HG03280 (cell line): ENCODE measurements around the gene RPL10.
A peak's percentile ranks its signal among the peaks of the same experiment; 100 is the strongest.

ENCODE experiments used
- ATAC-seq: cut with Tn5 transposase; IDR thresholded peaks from one replicate; pipeline ENCODE4 v1.9.1; 2021; ENCODE audit warnings: mild to moderate bottlenecking, moderate library complexity; ENCODE audit not compliant: unreplicated experiment

The RPL10 gene

DNA sequence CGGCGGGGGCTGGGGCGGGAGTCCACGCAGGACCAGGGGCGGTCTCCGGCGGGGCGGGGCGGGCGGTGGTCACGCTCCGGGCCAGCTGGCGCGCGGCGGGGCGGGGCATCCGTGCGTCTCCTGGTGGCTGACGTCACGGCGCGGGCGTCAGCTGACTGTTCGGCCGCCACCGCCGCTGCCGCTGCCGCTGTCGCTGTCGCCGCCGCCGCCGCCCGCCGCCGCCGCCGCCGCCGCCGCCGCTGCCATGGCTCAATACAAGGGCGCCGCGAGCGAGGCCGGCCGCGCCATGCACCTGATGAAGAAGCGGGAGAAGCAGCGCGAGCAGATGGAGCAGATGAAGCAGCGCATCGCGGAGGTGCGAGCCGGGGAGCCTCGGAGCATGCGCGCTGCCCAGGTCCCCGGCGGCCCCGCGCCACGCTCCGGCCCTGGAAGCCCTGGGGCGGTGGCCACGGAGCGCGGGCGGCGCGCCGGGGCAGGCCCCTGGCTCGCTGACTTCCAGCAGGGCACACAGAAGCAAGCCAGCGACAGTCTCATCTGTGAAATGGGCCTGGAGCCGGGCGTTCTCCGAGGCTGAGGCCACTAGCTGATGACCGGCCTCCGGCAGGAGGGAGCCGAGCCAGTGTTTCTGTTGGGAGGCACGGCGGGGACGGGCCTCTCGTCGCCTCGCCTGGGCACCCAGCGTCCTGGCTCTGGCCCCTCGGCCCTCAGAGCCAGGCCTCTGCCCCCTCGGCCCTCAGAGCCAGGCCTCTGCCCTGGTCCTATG, 46.0 kb downstream of the RPL10 start, which contains the start of gene FAM50A:
TSS of gene FAM50A (plus strand) at position 150 of the 763 bp plus-strand sequence. CDS start at position 245, 95 bp downstream.
- ATAC-seq = peak; percentile 91

DNA sequence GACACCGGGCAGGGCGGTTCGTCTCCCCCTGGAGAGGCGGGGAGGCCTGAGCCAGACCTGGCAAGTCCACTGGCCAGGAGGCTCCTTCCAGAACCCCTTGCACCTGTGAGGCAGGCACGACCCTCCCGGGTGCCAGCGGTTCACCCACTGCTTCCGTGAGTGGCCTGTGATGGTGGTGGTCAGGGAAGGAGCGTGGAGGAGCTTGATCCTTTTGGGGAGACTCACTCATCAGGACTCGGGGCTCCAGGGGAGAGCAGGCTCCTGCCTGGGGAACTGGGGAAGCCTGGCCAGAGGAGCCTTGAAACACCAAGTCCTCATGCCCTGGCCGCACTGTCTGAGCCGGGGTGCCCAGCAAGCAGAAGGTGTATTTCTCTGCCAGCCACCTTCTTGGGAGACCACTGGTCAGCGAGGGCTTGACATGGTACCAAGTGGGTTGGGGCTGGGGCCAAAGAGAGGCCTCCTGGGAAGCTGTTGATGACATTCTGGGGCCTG, 46.6 kb downstream of the RPL10 start:
- no peak for ATAC-seq

DNA sequence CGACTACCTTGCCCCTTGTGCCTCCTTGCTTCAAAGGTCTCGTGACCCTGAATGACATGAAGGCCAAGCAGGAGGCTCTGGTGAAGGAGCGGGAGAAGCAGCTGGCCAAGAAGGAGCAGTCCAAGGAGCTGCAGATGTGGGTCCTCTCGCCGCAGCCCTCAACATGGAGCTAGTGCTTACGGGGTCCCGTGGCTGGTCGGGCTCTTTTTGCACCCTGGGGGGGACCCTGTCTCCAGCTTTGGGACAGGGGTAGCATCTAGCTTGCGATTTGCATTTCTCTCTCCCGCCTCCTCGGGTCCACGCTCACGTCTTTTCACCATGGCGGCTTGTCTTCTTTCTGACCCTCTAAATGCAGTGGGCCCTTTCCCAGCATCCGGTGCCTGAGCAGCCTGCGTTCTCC, 47.6 kb downstream of the RPL10 start:
- ATAC-seq = no peak

DNA sequence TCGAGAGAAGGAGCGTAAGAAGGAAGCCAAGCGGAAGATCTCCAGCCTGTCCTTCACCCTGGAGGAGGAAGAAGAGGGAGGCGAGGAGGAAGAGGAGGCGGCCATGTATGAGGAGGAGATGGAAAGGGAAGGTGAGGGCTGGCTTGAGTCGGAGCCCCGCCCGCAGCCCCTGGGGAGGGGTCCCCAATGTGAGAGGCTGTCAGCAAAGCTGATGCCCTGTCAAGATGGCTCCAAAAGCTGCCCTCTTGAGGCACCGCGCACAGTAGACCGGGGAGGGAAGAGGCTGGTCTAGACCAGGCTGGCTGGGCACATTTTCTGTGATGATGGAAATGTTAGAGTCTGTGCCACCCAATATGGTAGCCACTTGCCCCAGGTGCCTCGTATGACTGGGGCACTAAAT, 48.3 kb downstream of the RPL10 start:
- no peak for ATAC-seq

DNA sequence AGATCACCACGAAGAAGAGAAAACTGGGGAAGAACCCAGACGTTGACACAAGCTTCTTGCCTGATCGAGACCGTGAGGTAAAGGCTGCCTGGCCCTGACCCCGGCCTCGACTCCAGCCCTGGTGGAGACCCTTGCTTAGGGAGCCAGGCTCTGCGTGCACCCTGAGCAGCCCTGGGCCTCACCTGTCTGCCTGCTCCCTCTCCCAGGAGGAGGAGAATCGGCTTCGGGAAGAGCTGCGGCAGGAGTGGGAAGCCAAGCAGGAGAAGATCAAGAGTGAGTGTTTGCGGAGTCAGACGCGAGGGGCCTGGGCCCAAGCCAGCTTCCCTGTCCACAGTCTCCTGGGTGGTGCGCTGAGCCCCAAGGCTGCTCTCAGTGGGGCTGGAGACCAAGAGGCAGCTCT, 50.3 kb downstream of the RPL10 start:
- ATAC-seq = no peak

DNA sequence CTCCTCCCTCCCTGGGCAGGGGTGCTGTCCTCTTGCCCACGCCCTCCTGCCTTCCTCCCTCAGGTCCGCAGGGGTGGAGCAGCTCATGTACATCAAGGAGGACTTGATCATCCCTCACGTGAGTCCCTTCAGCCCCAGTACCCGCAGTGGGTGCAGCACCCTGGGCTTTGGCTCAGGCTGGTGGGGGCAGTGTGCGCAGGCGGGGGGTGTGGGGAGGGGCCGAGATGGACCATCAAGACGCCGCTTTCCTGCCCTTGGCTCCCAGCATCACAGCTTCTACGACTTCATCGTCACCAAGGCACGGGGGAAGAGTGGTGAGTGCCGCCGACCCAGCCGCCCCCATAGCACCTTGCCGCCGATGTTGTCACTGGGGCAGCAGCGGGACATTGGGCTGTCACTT, 51.4 kb downstream of the RPL10 start:
- ATAC-seq = no peak

DNA sequence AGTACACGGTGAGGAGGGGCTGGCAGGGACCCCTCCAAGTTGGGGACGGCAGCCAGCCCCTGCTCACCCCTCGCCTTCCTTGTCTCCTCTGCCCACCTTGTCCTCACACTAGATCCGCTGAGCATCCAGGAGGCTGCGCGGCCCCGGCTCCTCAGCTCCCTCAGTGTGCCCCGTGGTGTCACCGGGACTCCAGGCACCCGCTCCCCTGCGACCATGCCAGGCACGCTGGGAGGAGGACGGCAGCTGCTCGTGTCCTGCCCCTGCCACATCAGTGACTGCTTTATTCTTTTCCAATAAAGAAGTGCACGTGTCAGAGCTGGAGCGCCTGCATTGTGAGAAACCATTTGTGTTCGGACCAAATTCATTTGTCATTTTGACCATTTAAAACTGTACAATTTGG, 52.1 kb downstream of the RPL10 start:
- ATAC-seq = no peak
